ENCODE results near the gene DHRSX.

Gene DHRSX

DNA sequence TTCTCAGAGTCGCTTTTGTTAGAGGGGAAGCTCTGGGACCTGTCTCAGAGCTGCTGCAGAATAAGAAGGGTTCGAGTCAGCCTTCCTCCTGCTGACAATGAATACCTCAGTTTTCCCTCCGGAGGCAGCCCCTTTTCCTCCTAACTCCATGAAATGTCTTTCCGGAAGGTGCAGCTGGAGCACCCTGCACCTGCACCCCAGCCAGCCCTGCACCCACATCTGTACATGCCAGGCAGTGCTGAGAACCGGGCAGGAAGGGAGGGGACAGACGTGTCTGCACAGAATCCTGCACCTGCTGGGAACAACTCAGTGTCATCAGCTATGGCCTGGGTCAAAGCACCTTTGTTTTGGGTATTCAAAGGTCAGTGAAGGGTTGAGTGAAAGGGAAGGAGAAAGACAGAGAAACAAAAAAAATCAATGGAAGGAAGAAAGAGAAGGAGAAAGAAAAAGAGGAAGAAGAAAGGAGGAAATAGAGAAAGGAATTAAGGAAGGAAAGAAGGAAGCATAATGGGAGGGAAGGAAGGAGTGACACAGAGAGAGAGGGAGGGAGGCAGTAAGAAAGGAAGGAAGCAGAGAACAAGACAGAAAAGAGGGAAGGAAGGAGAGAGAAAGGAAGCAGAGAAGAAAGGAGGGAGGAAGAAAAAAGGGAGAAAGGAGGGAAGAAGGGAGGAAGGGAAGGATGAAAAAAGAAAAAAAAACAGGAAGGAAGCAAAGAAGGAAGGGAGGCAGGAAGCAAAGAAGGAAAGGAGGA is 273.7 kb downstream of the DHRSX start:
- no peak overlapping the region for H3K4me3 ChIP-seq (ENCODE audit: low read depth, low read length)
- DNase-seq (ENCODE audit: low read depth) = no peak
- TF ChIP-seq, protein P1, sequence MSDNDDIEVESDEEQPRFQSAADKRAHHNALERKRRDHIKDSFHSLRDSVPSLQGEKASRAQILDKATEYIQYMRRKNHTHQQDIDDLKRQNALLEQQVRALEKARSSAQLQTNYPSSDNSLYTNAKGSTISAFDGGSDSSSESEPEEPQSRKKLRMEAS (IDR thresholded peaks at IDR 0.05; ENCODE audit: low read depth, low read length) = no peak
- no peak for TF ChIP-seq MYC (IDR thresholded peaks at IDR 0.05; ENCODE audit: low read depth, low read length)

DNA sequence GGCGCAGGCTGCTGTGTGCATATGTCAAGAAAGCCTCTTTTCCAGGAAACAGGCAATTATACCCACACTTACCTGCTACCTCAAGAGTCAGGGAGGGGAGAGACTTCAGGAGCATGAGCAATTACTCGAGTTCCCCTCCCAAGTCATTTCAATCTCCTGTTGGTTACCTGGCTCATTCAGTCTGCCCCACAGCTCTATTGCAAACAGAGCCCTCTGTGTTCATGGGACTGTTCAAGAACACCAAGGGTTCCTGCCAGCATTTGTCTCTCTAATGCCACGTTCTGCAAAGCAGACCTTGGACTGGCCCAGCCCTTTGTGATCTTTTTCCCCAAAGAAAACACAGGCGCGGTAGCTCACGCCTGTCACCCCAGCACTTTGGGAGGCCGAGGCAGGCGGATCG is 274.6 kb downstream of the DHRSX start:
- DNase-seq (ENCODE audit: low read depth) = no peak
- TF ChIP-seq, protein P1 (IDR thresholded peaks at IDR 0.05; ENCODE audit: low read depth, low read length) = no peak
- TF ChIP-seq POLR2A (IDR thresholded peaks at IDR 0.05; ENCODE audit: extremely low read depth, insufficient read length) (no peak), MYC (IDR thresholded peaks at IDR 0.05; ENCODE audit: low read depth, low read length) (no peak)
- TF ChIP-seq, protein P2, sequence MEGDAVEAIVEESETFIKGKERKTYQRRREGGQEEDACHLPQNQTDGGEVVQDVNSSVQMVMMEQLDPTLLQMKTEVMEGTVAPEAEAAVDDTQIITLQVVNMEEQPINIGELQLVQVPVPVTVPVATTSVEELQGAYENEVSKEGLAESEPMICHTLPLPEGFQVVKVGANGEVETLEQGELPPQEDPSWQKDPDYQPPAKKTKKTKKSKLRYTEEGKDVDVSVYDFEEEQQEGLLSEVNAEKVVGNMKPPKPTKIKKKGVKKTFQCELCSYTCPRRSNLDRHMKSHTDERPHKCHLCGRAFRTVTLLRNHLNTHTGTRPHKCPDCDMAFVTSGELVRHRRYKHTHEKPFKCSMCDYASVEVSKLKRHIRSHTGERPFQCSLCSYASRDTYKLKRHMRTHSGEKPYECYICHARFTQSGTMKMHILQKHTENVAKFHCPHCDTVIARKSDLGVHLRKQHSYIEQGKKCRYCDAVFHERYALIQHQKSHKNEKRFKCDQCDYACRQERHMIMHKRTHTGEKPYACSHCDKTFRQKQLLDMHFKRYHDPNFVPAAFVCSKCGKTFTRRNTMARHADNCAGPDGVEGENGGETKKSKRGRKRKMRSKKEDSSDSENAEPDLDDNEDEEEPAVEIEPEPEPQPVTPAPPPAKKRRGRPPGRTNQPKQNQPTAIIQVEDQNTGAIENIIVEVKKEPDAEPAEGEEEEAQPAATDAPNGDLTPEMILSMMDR (IDR thresholded peaks at IDR 0.05; ENCODE audit: low read depth, low read length) = no peak

GRCh38 chrX:2224597-2225235 is 276.1 kb downstream of the DHRSX start:
- TF ChIP-seq, protein P2 (IDR thresholded peaks at IDR 0.05; ENCODE audit: low read depth, low read length) = no peak
- no peak for TF ChIP-seq POLR2A (IDR thresholded peaks at IDR 0.05; ENCODE audit: extremely low read depth, insufficient read length)
- TF ChIP-seq, protein P1 (IDR thresholded peaks at IDR 0.05; ENCODE audit: low read depth, low read length) = no peak
- no peak for TF ChIP-seq MYC (IDR thresholded peaks at IDR 0.05; ENCODE audit: low read depth, low read length)
- H3K4me3 ChIP-seq (ENCODE audit: low read depth, low read length) = no peak overlapping the region
- DNase-seq (ENCODE audit: low read depth) = no peak

More for the DNA sequence above, 274.6 kb downstream of the DHRSX start:
- H3K4me3 ChIP-seq (ENCODE audit: low read depth, low read length) = no peak overlapping the region

DNA sequence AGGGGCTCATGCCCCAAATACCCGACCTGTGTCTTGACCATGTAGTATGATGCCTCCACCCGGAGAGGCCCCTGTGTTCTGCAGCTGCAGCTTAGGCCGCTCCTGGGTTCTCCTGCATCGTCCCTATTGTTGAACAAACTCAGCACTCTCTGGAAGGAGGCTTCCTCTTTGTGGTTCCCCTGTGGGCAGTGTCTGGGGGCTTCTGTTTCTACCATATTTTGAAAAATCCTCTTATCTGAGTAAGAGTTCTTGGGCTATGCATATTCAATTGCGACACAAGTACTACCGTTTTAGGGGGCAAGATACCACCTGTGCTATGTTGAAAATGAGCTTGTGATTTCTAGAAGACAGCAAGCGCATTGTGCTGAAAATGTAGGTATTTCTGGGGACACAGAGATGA is 276.6 kb downstream of the DHRSX start:
- no peak overlapping the region for H3K4me3 ChIP-seq (ENCODE audit: low read depth, low read length)
- TF ChIP-seq, protein P2 (IDR thresholded peaks at IDR 0.05; ENCODE audit: low read depth, low read length) = no peak
- TF ChIP-seq, protein P1 (IDR thresholded peaks at IDR 0.05; ENCODE audit: low read depth, low read length) = no peak
- no peak for TF ChIP-seq POLR2A (IDR thresholded peaks at IDR 0.05; ENCODE audit: extremely low read depth, insufficient read length)
- no peak for TF ChIP-seq MYC (IDR thresholded peaks at IDR 0.05; ENCODE audit: low read depth, low read length)
- peak; percentile 54 for DNase-seq (ENCODE audit: low read depth)

GRCh38 chrX:2220829-2221567 is 279.8 kb downstream of the DHRSX start:
- H3K4me3 ChIP-seq (ENCODE audit: low read depth, low read length) = no peak overlapping the region
- DNase-seq (ENCODE audit: low read depth) = no peak
- TF ChIP-seq POLR2A (IDR thresholded peaks at IDR 0.05; ENCODE audit: extremely low read depth, insufficient read length) (no peak), MYC (IDR thresholded peaks at IDR 0.05; ENCODE audit: low read depth, low read length) (no peak)
- TF ChIP-seq, protein P2 (IDR thresholded peaks at IDR 0.05; ENCODE audit: low read depth, low read length) = no peak
- TF ChIP-seq, protein P1 (IDR thresholded peaks at IDR 0.05; ENCODE audit: low read depth, low read length) = no peak

Data from NB4 (cell line).